ENCODE measurements around the gene ATP8A1.

Gene ATP8A1

GRCh38 chr4:42364266-42365053 lies 292.4 kb downstream of the ATP8A1 start:
- DNase-seq (ENCODE audit: low read depth) = no peak

GRCh38 chr4:42363614-42364013 lies 293.3 kb downstream of the ATP8A1 start:
- no peak for DNase-seq (ENCODE audit: low read depth)

- no peak for DNase-seq (ENCODE audit: low read depth)
Measured at GRCh38 chr4:42362591-42362990, 294.3 kb downstream of the ATP8A1 start.

- no peak for DNase-seq (ENCODE audit: low read depth)
Measured at GRCh38 chr4:42361456-42361855, 295.4 kb downstream of the ATP8A1 start.

- no peak for DNase-seq (ENCODE audit: low read depth)
Measured at GRCh38 chr4:42360256-42360669, 296.6 kb downstream of the ATP8A1 start.

- no peak for DNase-seq (ENCODE audit: low read depth)
Measured at GRCh38 chr4:42359711-42360110, 297.2 kb downstream of the ATP8A1 start.
